Skin of body (tissue), 2 donors: ENCODE results near the gene SELENOW. TPM values are rescaled to one million over a fixed set of nuclear protein-coding genes. Genes with fewer than 3 reads are reported as not detected.
A peak's percentile ranks its signal among the peaks of the same experiment; 100 is the strongest.
"Not testable (repeated sequence)": the region's sequence is repeated elsewhere in the genome, so short reads cannot be mapped to it uniquely, and the experiment has no call there.

Experiments
- DNase-seq: peaks from one replicate; lab custom pipeline; 2025; lab: John Stamatoyannopoulos, UW
- total RNA-seq: library from RNA; depleted of rRNA; stranded (reverse); fragments of >200 nt; gene quantifications from one replicate; pipeline ENCODE4 v1.2.3, GENCODE V29; 2014

SELENOW gene
- total RNA-seq, 1 donor from 2014 or later = 169 TPM

GRCh38 chr19:47756953-47757608 is 21.4 kb upstream of the SELENOW start:
- DNase-seq = no peak

- no peak for DNase-seq
These were observed 20.7 kb upstream of the SELENOW start for GRCh38 chr19:47757617-47758442.

GRCh38 chr19:47758443-47758804 is 20.1 kb upstream of the SELENOW start:
- no peak for DNase-seq

GRCh38 chr19:47760632-47760999 is 17.9 kb upstream of the SELENOW start:
- DNase-seq = no peak

DNA sequence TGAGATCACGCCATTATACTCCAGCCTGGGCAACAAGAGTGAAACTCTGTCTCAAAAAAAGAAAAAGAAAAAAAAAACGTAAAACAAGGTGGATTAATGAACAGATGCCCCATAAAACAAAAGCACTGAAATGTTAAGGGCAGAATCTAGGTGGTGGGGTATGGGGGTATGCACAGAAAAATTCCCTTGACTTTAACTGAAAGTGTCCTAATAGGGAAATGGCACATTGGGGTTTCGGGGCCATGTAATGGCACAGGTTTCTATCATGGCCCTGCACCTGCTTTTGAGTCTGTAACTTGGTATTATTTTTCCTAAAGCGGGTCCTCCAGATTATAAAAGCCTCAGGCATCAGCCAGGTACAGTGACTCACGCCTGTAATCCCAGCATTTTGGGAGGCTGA is 16.9 kb upstream of the SELENOW start:
- DNase-seq = no peak

- no peak for DNase-seq
These were observed 16.4 kb upstream of the SELENOW start for GRCh38 chr19:47762151-47762550.

DNA sequence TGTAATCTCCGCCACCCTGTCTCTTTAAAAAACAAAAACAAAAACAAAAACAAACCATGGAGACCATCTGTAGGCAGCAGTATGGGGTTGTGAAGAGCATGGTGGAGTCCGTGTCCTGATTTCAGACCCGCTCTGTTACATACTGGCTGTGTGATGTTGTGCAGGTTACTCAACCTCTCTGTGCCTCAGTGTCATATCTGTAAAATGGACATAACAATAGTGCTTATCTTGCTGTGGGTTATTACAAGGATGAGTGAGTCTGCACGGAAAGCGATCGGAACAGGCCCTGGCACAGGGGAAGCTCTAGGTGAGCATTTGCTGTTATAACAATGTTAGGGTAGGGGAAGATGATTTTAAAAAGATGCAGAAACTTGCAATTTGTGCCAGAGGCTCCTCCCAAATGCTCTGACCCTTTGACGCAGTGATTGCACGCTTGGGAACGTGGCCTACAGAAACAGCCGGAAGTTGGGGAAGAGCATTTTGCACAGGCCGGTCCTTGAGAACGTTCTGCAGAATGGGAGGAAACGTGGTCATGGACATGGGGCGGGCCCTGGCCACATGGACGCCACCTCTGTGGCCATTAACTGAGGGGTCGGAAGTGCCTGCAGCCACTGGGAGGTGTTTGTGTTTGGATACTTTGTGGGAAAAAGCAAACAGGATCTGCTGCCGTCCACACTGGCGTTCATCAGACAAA is 15.7 kb upstream of the SELENOW start:
- DNase-seq = peak; percentile 24

DNA sequence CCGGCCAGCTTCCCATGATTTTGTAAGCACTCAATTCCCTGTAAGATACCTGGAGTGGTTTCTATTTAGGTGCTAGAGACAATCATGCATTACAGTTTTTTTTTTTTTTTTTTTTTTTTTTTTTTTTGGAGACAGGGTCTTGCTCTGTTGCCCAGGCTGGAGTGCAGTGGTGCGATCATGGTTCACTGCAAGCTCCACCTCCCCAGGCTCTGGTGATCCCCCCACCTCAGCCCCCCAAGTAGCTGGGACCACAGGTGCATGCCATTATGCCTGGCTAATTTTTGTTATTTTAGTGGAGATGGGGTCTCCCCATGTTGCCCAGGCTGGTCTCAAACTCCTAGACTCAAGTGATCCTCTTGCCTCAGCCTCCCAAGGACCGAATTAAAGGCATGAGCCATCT is 13.8 kb upstream of the SELENOW start:
- DNase-seq = not testable (repeated sequence)

DNA sequence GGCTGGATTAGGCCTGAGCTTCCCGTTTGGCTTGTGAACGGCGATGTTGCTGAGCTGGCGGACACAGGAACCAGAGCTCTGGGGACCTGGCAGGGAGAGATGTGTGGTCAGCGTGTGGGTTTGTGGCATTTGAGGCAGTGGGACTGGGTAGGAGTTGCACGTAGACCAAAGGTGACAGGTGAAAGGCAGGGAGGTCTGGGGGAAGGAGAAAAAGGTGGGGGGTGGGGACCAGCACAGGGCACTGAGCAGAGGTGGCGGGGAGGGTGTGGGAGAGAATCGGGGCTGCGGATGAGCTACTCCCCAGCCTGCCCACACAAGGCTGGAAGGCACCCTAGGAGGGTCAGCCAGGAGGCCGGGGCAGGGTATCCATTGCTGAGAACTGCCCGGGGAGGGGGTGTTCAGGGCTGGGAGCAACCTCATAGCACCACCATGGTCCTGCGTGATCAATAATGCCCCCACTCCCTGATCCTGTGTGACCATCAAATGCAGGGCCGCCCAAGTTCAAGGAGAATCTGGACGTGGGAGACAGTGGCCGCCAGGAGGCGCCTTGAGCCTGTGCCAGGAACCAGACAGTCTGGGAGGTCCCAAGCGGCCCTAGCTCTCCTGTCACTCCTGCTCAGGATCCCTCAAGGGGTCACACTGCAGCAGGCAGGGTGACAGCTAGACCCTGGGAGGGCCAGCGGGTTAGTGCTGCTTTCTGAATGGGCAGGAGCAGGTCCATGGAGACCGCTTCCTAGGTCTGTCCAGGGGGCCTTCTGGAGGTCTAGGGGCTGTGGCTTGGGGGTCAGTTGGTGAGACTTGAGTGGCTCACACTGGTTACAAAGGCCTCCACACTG is 12.8 kb upstream of the SELENOW start:
- no peak for DNase-seq

GRCh38 chr19:47766359-47766620 is 12.2 kb upstream of the SELENOW start:
- DNase-seq = no peak

DNA sequence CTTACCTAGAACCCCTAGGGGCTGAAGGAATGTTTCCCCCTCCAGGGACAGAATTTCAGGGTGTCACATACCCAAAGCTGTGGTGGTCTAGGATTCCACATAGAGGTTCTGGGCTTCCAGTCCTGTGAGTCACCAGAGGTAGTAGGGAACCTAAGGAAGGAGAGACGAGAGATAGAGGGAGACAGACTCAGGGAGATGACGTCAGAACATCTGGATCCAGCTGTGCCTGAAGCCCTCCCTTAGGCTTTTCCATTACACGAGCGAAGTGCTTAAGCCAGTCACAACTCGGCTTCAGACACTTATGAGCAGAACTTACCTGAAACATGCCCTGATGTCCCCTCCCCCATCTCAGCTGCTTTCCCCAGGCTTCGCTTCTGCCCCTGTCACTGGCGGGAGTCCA is 11.8 kb upstream of the SELENOW start:
- no peak for DNase-seq

DNA sequence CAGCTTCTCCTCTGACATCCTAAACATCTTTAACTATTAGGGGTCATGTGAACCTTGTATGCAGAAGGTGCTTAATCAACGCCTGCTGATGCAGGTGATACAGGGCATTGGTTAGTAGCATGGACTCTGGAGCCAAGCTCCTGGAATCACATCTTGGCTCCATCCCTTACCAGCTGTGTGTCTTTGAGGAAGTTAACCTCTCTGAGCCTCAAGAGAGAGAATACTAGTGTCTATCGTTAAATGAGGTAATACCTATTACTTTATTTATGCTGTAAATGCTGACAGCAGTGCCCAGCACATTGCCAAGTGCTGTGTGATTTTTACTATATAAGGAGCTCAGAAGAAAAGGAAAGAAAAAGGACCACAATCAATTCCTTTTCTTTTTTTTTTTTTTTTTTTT is 11.2 kb upstream of the SELENOW start:
- DNase-seq = no peak

DNA sequence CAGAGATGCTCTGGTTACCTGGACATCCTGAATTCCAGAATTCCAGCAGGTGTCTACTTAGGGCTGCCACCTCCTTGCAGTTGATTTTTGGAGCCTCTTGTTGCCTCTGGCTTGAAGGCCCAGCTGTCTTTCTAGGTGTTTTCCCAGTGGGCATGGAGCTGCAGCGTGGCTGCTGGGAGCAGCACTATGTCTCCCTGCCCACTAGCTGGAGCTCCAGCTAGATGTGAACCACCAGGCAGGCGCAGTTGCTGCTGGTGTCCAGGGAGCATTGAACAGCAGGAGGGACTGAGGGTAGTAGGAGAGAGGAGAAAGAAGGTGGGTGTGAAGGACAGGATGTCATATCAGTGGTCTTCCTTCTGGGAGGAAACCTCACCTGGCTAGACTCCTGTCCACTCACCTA is 9.9 kb upstream of the SELENOW start:
- DNase-seq = no peak

GRCh38 chr19:47769534-47769933 is 9.0 kb upstream of the SELENOW start:
- no peak for DNase-seq

DNA sequence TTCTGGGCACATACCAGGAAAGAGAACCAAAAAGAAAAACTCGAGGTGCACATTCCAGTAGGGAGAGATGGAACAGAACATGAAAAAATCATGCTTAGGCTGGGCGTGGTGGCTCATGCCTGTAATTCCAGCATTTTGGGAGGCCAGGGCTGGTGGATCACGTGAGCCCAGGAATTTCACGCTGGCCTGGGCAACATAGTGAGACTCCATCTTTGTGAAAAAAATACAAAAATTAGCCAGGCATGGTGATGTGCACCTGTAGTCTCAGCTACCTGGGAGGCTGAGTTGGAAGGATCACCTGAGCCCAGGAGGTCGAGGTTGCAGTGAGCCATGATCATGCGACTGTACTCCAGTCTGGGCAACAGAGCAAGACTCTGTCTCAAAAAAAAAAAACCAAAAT is 7.2 kb upstream of the SELENOW start:
- DNase-seq = not testable (repeated sequence)

GRCh38 chr19:47776568-47776967 is 1.9 kb upstream of the SELENOW start:
- peak; percentile 34 for DNase-seq

GRCh38 chr19:47777245-47778048 is 1.1 kb upstream of the SELENOW start:
- DNase-seq = not testable (repeated sequence)

- no peak for DNase-seq
These were observed 450 bp downstream of the SELENOW start for GRCh38 chr19:47778954-47779351.

DNA sequence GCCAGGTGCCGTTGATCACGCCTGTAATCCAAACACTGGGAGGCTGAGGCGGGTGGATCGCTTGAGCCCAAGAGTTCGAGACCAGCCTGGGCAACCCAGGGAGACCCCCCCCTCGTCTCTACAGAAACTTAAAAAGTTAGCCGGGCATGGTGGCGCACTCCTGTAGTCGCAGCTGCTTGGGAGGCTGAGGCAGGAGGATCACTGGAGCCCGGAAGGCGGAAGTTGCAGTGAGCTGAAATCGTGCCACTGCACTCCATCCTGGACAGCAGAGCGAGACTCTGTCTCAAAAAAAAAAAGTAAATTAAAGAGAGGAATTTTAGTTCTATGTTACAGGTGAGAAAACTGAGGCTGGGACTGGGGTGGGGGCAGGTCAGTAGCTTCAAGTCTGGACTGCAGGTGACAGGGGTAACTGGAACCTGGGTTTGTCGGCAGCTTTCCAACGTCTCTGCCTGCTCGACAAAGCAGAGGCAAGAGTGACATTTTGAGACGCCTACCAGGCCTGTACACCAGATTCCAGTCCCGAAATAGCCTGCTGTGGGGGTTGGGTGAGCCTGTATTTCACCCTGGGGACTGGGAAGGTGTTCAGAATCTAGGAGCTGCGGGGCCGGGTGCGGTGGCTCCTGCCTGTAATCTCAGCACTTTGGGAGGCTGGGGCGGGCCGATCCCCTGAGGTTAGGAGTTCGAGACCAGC is 1.2 kb downstream of the SELENOW start:
- no peak for DNase-seq

DNA sequence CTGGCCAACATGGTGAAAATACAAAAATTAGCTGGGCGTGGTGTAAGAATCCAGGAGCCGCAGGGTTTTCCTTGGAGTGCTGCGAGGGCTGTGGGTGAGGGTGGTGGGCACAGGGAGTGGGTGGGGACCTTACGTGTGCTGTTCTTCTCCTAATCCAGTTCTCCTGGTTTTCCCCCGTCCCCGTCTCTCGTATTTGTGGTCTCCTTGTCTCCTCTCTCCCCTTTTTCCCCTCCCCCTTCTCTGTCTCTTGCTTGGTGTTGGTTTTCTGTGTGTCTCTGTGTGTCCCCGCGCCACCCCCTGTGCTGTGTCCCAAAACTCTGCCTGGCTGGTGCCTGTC is 1.7 kb downstream of the SELENOW start:
- DNase-seq = no peak
